H1 (cell line): ENCODE data around the gene TMEM92.

Experiments
- ATF3 ChIP-seq: IDR thresholded peaks from 2 replicates; pipeline ENCODE4 v1.6.1; 2011; ENCODE audit warnings: low read depth, mild to moderate bottlenecking, low read length; ENCODE audit not compliant: insufficient read depth
- CEBPB ChIP-seq: IDR thresholded peaks from 2 replicates; pipeline ENCODE4 v1.6.1; 2012; ENCODE audit warnings: low read depth, low read length
- CREB1 ChIP-seq: IDR thresholded peaks from 2 replicates; pipeline ENCODE4 v1.6.1; 2012; ENCODE audit warnings: inconsistent platforms
- CTCF ChIP-seq, 3 experiments: IDR thresholded peaks; 1 replicate in 2 of 3; 2 replicates in 1 of 3; pipeline versions ENCODE4 v1.5.1 to v1.6.1; 2011; ENCODE audit warnings: low read length in 3 of 3, mild to moderate bottlenecking in 3 of 3, inconsistent platforms in 2 of 3, low read depth in 1 of 3, moderate library complexity in 1 of 3; ENCODE audit not compliant: insufficient read depth in 1 of 3; ENCODE audit errors: control extremely low read depth in 1 of 3
- EP300 ChIP-seq, 2 experiments: IDR thresholded peaks; 1 replicate in 1 of 2; 2 replicates in 1 of 2; pipeline ENCODE4 v1.6.1; 2011 to 2012; ENCODE audit warnings: low read depth in 2 of 2, low read length in 2 of 2, mild to moderate bottlenecking in 2 of 2, borderline replicate concordance in 1 of 2, inconsistent platforms in 1 of 2, moderate library complexity in 1 of 2
- EZH2 ChIP-seq: fragments of 200-600 bp; sonication (generic); IDR thresholded peaks from 2 replicates; pipeline ENCODE4 v1.7.1; 2012; ENCODE audit warnings: low read depth, mild to moderate bottlenecking, moderate library complexity, low read length, inconsistent platforms; ENCODE audit not compliant: severe bottlenecking
- GABPA ChIP-seq: IDR thresholded peaks from 2 replicates; pipeline ENCODE4 v1.6.1; 2011; ENCODE audit warnings: mild to moderate bottlenecking, low read length, moderate library complexity, borderline replicate concordance; ENCODE audit not compliant: insufficient read depth
- HDAC2 ChIP-seq, 2 experiments: fragments of 300-600 bp in 1 of 2; sonication (generic) in 1 of 2; IDR thresholded peaks; 2 replicates each; pipeline ENCODE4 v1.6.1; 2011 to 2012; ENCODE audit warnings: low read depth in 2 of 2, low read length in 2 of 2, mild to moderate bottlenecking in 2 of 2, moderate library complexity in 2 of 2, borderline replicate concordance in 1 of 2, inconsistent platforms in 1 of 2
- KDM1A ChIP-seq: fragments of 200-600, 300-600 bp; sonication (generic); IDR thresholded peaks from 2 replicates; pipeline ENCODE4 v1.7.1; 2016; ENCODE audit warnings: mild to moderate bottlenecking, low read length, borderline replicate concordance
- POLR2A ChIP-seq, 2 experiments: IDR thresholded peaks; 1 replicate in 1 of 2; 2 replicates in 1 of 2; pipeline ENCODE4 v1.6.1; 2011; ENCODE audit warnings: low read depth in 2 of 2, low read length in 2 of 2, mild to moderate bottlenecking in 2 of 2; ENCODE audit errors: control extremely low read depth in 1 of 2
- SIRT6 ChIP-seq: IDR thresholded peaks from one replicate; pipeline ENCODE4 v1.7.1; 2012; ENCODE audit warnings: low read length, inconsistent platforms
- SRF ChIP-seq: IDR thresholded peaks from 2 replicates; pipeline ENCODE4 v1.6.1; 2011; ENCODE audit warnings: mild to moderate bottlenecking, low read depth, low read length, moderate library complexity
- YY1 ChIP-seq: IDR thresholded peaks from 2 replicates; pipeline ENCODE4 v1.6.1; 2011; ENCODE audit warnings: low read depth, mild to moderate bottlenecking, low read length

- TF ChIP-seq CREB1 (no peak), CTCF (IDR thresholded peaks at IDR 0.05; ENCODE audit: control extremely low read depth in 1 of 3, insufficient read depth in 1 of 3, low read depth in 1 of 3, low read length in 3 of 3) (no peak), SIRT6 (no peak), SRF (no peak), YY1 (no peak), EZH2 (no peak), POLR2A (IDR thresholded peaks at IDR 0.05; ENCODE audit: control extremely low read depth in 1 of 2, low read depth in 2 of 2, low read length in 2 of 2) (no peak), HDAC2 (IDR thresholded peaks at IDR 0.05; ENCODE audit: borderline replicate concordance in 1 of 2, low read depth in 2 of 2, low read length in 2 of 2) (no peak), KDM1A (no peak), CEBPB (no peak), EP300 (IDR thresholded peaks at IDR 0.05; ENCODE audit: borderline replicate concordance in 1 of 2, low read depth in 2 of 2, low read length in 2 of 2) (no peak), GABPA (no peak), ATF3 (no peak)
These were observed 23.8 kb downstream of the TMEM92 start for GRCh38 chr17:50298018-50298417.
